ENCODE results near the gene NSF.

Gene NSF

DNA sequence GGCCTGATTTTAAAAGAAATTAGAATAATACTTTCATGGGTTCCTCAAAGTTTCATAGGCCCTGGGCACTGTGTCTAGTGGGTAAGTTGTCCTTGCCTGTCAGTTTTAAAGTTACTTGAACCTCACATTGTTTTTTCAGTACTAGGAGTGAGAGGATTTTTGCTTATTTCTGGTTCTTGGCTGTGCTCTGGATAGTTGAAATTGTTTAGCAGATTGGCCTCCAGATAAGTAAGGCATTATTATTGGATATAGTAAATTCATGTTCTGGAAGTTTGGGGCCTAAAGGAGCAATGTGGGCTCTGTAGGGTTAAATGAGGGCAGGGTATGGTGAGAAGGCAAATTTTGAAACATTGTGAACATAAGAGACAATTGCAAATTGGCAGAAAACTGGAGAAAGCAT is 149.5 kb downstream of the NSF start:
- TF ChIP-seq, protein P1, sequence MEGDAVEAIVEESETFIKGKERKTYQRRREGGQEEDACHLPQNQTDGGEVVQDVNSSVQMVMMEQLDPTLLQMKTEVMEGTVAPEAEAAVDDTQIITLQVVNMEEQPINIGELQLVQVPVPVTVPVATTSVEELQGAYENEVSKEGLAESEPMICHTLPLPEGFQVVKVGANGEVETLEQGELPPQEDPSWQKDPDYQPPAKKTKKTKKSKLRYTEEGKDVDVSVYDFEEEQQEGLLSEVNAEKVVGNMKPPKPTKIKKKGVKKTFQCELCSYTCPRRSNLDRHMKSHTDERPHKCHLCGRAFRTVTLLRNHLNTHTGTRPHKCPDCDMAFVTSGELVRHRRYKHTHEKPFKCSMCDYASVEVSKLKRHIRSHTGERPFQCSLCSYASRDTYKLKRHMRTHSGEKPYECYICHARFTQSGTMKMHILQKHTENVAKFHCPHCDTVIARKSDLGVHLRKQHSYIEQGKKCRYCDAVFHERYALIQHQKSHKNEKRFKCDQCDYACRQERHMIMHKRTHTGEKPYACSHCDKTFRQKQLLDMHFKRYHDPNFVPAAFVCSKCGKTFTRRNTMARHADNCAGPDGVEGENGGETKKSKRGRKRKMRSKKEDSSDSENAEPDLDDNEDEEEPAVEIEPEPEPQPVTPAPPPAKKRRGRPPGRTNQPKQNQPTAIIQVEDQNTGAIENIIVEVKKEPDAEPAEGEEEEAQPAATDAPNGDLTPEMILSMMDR (IDR thresholded peaks at IDR 0.05; ENCODE audit: low read depth, low read length), result no peak
- no peak overlapping the region for H3K4me3 ChIP-seq (ENCODE audit: low read depth, low read length)

DNA sequence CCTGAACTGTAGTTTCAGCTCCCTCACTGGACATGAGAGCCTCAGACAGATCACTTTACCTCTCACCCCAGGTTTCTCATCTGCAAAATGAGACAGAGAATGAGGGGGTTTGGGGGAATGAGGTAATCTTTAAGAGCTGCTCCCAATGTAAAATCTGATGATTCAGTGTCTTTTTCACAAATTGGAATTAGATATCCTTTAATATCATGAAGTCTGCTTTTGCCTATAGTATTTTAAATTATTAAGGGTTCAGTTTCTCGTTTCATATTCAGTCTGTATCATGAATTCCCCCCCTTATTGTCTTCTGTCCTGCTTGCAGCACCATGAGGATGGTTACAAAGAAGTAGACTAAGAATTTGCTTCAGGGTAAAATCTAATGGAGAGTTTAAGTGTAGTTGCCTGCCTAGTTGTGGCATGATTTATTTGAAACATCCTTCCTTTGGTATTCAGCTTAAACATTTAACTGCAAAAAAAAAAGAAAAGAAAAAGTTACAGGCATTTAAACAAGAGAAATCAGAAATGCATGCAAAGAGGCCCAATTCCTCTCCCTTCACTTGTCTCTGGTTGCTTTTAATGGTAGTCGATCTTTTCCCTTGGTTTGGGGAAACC is 150.8 kb downstream of the NSF start:
- H3K4me3 ChIP-seq (ENCODE audit: low read depth, low read length), result no peak overlapping the region
- TF ChIP-seq, protein P1 (IDR thresholded peaks at IDR 0.05; ENCODE audit: low read depth, low read length), result no peak

DNA sequence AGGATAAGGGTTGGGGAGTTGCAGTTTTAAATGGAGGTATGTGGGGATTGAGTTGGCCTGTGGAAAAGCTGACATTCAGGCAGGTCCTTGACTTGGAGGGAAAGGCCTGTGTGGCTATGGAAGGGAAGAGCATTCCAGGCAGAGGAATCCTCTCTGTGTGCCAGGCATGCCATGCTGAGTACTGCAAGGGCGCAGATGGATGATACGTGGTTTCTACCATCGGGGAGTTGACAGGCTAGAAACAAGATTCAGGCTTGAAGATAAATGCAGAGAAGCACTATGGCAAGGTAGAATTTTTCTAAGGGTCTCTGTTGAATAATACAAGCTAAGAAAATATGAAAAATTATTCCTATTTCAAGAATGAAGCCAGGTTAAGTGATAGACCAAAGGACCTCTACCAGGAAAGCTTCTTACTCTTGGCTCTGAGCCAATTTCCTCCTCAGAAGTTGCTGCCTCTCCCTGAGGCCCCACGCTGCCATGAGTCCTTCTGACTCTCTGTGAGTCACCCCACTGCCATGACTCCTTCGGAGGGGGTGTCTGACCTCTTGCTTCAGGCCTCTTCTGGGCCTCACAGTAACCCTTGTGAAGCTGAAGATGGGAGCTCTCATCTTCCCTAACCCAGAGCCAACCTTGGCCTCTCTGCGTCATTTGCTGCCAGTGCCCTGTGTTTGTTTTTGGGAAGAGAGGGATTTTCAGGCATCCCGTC is 152.2 kb downstream of the NSF start:
- TF ChIP-seq, protein P1 (IDR thresholded peaks at IDR 0.05; ENCODE audit: low read depth, low read length), result no peak
- no peak overlapping the region for H3K4me3 ChIP-seq (ENCODE audit: low read depth, low read length)

DNA sequence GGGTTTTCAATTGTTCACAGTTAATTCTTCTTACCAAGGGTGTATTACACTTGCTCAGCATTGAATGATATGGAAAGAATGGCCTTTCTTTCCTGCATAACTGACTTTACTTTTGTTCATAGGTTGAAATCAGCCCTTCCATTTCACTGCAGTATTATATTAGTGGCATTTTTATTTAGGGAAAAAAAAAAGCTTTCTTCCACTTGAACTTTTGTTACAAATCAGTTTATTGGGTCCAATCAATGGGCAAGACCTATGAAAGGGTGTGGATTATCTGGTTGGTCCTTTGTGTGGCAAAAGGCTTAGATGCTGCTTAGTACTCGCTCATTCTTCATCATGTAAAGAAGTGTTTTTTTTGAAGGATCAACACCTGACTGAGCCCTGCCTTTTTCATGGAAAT is 154.0 kb downstream of the NSF start:
- H3K4me3 ChIP-seq (ENCODE audit: low read depth, low read length), result no peak overlapping the region
- TF ChIP-seq, protein P1 (IDR thresholded peaks at IDR 0.05; ENCODE audit: low read depth, low read length), result no peak

DNA sequence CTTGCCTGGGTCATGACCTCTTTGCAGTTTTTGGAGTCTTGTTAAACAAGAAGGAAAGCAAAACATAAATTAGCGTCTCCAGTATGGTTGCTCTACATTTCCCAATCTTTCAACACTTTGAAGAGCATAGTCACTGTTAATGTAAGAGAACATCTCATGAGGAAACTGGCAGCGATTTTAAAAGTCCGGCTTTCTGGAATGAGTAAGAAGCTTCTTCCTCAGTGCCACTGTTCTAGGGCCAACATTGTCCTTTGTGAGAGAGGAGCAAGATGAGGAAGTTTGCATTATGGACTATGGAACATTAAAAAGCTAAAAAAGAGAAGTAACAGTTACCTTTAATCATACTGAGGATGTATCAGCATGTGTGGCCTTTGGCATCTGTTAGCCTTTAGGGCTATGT is 154.9 kb downstream of the NSF start:
- TF ChIP-seq, protein P1 (IDR thresholded peaks at IDR 0.05; ENCODE audit: low read depth, low read length), result no peak
- H3K4me3 ChIP-seq (ENCODE audit: low read depth, low read length), result no peak overlapping the region

DNA sequence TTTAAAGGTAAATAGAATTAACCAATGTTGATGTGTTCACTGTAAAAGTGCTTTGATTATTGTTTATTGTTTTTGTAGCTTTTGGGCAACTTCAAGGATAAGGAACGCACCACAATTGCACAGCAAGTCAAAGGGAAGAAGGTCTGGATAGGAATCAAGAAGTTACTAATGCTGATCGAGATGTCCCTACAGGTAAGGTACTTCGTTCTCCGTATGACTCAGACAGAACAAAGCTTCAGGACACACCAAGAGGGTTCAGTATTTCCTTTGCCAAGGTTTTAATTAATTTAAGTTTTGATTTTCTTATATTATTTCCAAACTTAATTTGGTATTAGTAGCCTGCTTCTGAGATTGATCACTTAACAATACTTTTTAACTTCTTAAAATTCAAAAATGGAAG is 161.0 kb downstream of the NSF start:
- no peak overlapping the region for H3K4me3 ChIP-seq (ENCODE audit: low read depth, low read length)
- TF ChIP-seq, protein P1 (IDR thresholded peaks at IDR 0.05; ENCODE audit: low read depth, low read length), result no peak

DNA sequence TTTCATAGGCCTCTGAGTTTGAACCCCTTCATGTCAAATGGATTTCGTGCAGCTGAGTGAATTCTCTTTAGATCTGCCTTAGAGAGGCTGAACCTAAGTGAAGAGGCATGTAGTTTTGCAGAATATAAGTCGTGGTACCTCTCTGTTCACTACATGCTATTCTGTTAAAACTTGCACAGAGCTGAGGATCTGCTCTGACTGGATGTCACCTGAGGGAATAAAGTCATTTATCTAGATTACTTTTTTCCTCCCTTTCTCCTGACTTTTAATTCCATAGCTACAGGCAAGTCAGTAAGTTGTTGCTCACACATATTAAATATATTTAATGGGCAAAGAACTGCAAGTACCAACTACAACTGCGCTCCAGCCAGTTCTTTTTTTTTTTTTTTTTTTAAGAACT is 163.3 kb downstream of the NSF start:
- TF ChIP-seq, protein P1 (IDR thresholded peaks at IDR 0.05; ENCODE audit: low read depth, low read length), result no peak

More for the DNA sequence above, 163.3 kb downstream of the NSF start:
- H3K4me3 ChIP-seq (ENCODE audit: low read depth, low read length), result no peak overlapping the region

Measured in WI38 (cell line).